Memory B cell (primary cell): ENCODE data around the gene LAYN.
A peak's percentile ranks its signal among the peaks of the same experiment; 100 is the strongest.

ENCODE experiments used
- ATAC-seq: fragments of 150-1000 bp; cut with Tn5 transposase; 2 replicates; pipeline ENCODE4 v1.10.0; 2021; ENCODE audit warnings: low read depth, mild to moderate bottlenecking, moderate library complexity
- DNase-seq, 2 donors: peaks; one replicate each; pipeline ENCODE4 v3.0.0; 2022; ENCODE audit warnings: low spot score in 2 of 2
- H3K27ac Mint-ChIP-seq: one replicate; pipeline ENCODE4 v1.8.0; 2022; ENCODE audit warnings: mild to moderate bottlenecking, moderate library complexity, mixed read lengths
- H3K27me3 Mint-ChIP-seq: one replicate; pipeline ENCODE4 v1.8.0; 2022; ENCODE audit warnings: mixed read lengths
- H3K36me3 Mint-ChIP-seq: one replicate; pipeline ENCODE4 v1.8.0; 2022; ENCODE audit warnings: mild to moderate bottlenecking, mixed read lengths
- H3K4me1 Mint-ChIP-seq: one replicate; pipeline ENCODE4 v1.8.0; 2022; ENCODE audit warnings: mixed read lengths
- H3K4me3 Mint-ChIP-seq: one replicate; pipeline ENCODE4 v1.8.0; 2022; ENCODE audit warnings: mild to moderate bottlenecking, moderate library complexity, mixed read lengths
- H3K9me3 Mint-ChIP-seq: one replicate; pipeline ENCODE4 v1.8.0; 2022; ENCODE audit warnings: mixed read lengths

The LAYN gene

GRCh38 chr11:111539426-111540113 lies 950 bp upstream of the LAYN start:
- Mint-ChIP-seq H3K9me3 (no peaks in the 10 kb centered on the region), H3K27me3 (peaks cover 26% of the 10 kb centered on the region), H3K4me3 (peak overlapping the region; percentile 21), H3K36me3 (no peaks in the 10 kb centered on the region), H3K27ac (no peak overlapping the region), H3K4me1 (peaks cover 6% of the 10 kb centered on the region)
- DNase-seq, result no peak
- ATAC-seq, result no peak

GRCh38 chr11:111540937-111541253 lies 375 bp downstream of the LAYN start:
- peak in 1 of 2 donors; percentile 20 for DNase-seq
- Mint-ChIP-seq H3K36me3 (no peaks in the 10 kb centered on the region), H3K27ac (no peak overlapping the region), H3K9me3 (no peaks in the 10 kb centered on the region), H3K27me3 (peaks cover 30% of the 10 kb centered on the region), H3K4me1 (peaks cover 6% of the 10 kb centered on the region), H3K4me3 (peak overlapping the region; percentile 78)
- peak; percentile 22 for ATAC-seq

GRCh38 chr11:111541254-111542061 lies 938 bp downstream of the LAYN start:
- H3K4me3 Mint-ChIP-seq, result peak overlapping the region; percentile 78
- peaks cover 30% of the 10 kb centered on the region for H3K27me3 Mint-ChIP-seq
- ATAC-seq, result peak; percentile 21
- DNase-seq, result no peak
- no peak overlapping the region for H3K27ac Mint-ChIP-seq
- no peaks in the 10 kb centered on the region for H3K9me3 Mint-ChIP-seq
- H3K4me1 Mint-ChIP-seq, result peaks cover 6% of the 10 kb centered on the region
- H3K36me3 Mint-ChIP-seq, result no peaks in the 10 kb centered on the region

GRCh38 chr11:111542606-111543275 lies 2.2 kb downstream of the LAYN start:
- no peaks in the 10 kb centered on the region for H3K36me3 Mint-ChIP-seq
- H3K27ac Mint-ChIP-seq, result no peak overlapping the region
- no peak for ATAC-seq
- H3K27me3 Mint-ChIP-seq, result peaks cover 29% of the 10 kb centered on the region
- no peak overlapping the region for H3K4me3 Mint-ChIP-seq
- no peak for DNase-seq
- H3K9me3 Mint-ChIP-seq, result no peaks in the 10 kb centered on the region
- H3K4me1 Mint-ChIP-seq, result peaks cover 6% of the 10 kb centered on the region

- Mint-ChIP-seq H3K4me3 (no peak overlapping the region), H3K4me1 (peaks cover 5% of the 10 kb centered on the region), H3K27ac (no peak overlapping the region), H3K27me3 (peaks cover 16% of the 10 kb centered on the region), H3K9me3 (no peaks in the 10 kb centered on the region), H3K36me3 (no peaks in the 10 kb centered on the region)
- ATAC-seq, result no peak
- no peak for DNase-seq
These were observed 8.0 kb downstream of the LAYN start for GRCh38 chr11:111548525-111548924.

- no peak overlapping the region for H3K4me3 Mint-ChIP-seq
- H3K36me3 Mint-ChIP-seq, result no peaks in the 10 kb centered on the region
- no peak for DNase-seq
- H3K27me3 Mint-ChIP-seq, result peaks cover 17% of the 10 kb centered on the region
- no peak overlapping the region for H3K27ac Mint-ChIP-seq
- ATAC-seq, result no peak
- H3K9me3 Mint-ChIP-seq, result no peaks in the 10 kb centered on the region
- peaks cover 5% of the 10 kb centered on the region for H3K4me1 Mint-ChIP-seq
These were observed 8.8 kb downstream of the LAYN start for GRCh38 chr11:111549196-111549868.

GRCh38 chr11:111549869-111550203 lies 9.3 kb downstream of the LAYN start:
- Mint-ChIP-seq H3K27ac (no peak overlapping the region), H3K27me3 (peaks cover 17% of the 10 kb centered on the region), H3K36me3 (no peaks in the 10 kb centered on the region), H3K4me1 (peaks cover 5% of the 10 kb centered on the region), H3K9me3 (no peaks in the 10 kb centered on the region), H3K4me3 (no peak overlapping the region)
- DNase-seq (no peak), ATAC-seq (no peak)

- Mint-ChIP-seq H3K4me3 (no peak overlapping the region), H3K36me3 (peaks cover under 1% of the 10 kb centered on the region), H3K9me3 (peaks cover under 1% of the 10 kb centered on the region), H3K27ac (no peak overlapping the region), H3K4me1 (peaks cover 5% of the 10 kb centered on the region), H3K27me3 (peaks cover 14% of the 10 kb centered on the region)
- ATAC-seq (peak; percentile 62), DNase-seq (no peak)
These were observed 9.7 kb downstream of the LAYN start for GRCh38 chr11:111550258-111550657.

GRCh38 chr11:111554532-111554931 lies 14.0 kb downstream of the LAYN start:
- H3K4me1 Mint-ChIP-seq, result peaks cover 5% of the 10 kb centered on the region
- H3K9me3 Mint-ChIP-seq, result peaks cover 3% of the 10 kb centered on the region
- H3K27ac Mint-ChIP-seq, result no peak overlapping the region
- H3K4me3 Mint-ChIP-seq, result no peak overlapping the region
- H3K36me3 Mint-ChIP-seq, result peaks cover 2% of the 10 kb centered on the region
- ATAC-seq, result no peak
- H3K27me3 Mint-ChIP-seq, result peaks cover 9% of the 10 kb centered on the region
- DNase-seq, result no peak

- H3K27me3 Mint-ChIP-seq, result peaks cover 9% of the 10 kb centered on the region
- no peaks in the 10 kb centered on the region for H3K4me1 Mint-ChIP-seq
- peaks cover 2% of the 10 kb centered on the region for H3K36me3 Mint-ChIP-seq
- H3K4me3 Mint-ChIP-seq, result no peak overlapping the region
- no peak overlapping the region for H3K27ac Mint-ChIP-seq
- no peak for ATAC-seq
- peaks cover 3% of the 10 kb centered on the region for H3K9me3 Mint-ChIP-seq
- DNase-seq, result no peak
These were observed 14.7 kb downstream of the LAYN start for GRCh38 chr11:111555255-111555654.

GRCh38 chr11:111557425-111558111 lies 17.0 kb downstream of the LAYN start:
- Mint-ChIP-seq H3K27ac (no peak overlapping the region), H3K9me3 (peaks cover 3% of the 10 kb centered on the region), H3K4me1 (no peaks in the 10 kb centered on the region), H3K36me3 (peaks cover 2% of the 10 kb centered on the region), H3K4me3 (no peak overlapping the region), H3K27me3 (peaks cover 3% of the 10 kb centered on the region)
- ATAC-seq (no peak), DNase-seq (no peak)

GRCh38 chr11:111559800-111560464 lies 19.4 kb downstream of the LAYN start:
- Mint-ChIP-seq H3K27me3 (peaks cover 3% of the 10 kb centered on the region), H3K36me3 (peaks cover 2% of the 10 kb centered on the region), H3K4me3 (no peak overlapping the region), H3K4me1 (no peaks in the 10 kb centered on the region), H3K9me3 (peaks cover 3% of the 10 kb centered on the region), H3K27ac (no peak overlapping the region)
- DNase-seq (no peak), ATAC-seq (no peak)

GRCh38 chr11:111560800-111561199 lies 20.3 kb downstream of the LAYN start:
- H3K4me1 Mint-ChIP-seq, result no peaks in the 10 kb centered on the region
- H3K27ac Mint-ChIP-seq, result no peak overlapping the region
- no peak for ATAC-seq
- H3K36me3 Mint-ChIP-seq, result no peaks in the 10 kb centered on the region
- no peak overlapping the region for H3K4me3 Mint-ChIP-seq
- no peaks in the 10 kb centered on the region for H3K9me3 Mint-ChIP-seq
- peaks cover 1% of the 10 kb centered on the region for H3K27me3 Mint-ChIP-seq
- no peak for DNase-seq
